Activated CD4-positive, CD25-positive, alpha-beta regulatory T cell (primary cell): ENCODE measurements around the gene RARB.

Experiments used
- DNase-seq, 4 experiments: peaks; one replicate each; lab custom pipeline; 2025; lab: John Stamatoyannopoulos, UW

RARB gene

DNA sequence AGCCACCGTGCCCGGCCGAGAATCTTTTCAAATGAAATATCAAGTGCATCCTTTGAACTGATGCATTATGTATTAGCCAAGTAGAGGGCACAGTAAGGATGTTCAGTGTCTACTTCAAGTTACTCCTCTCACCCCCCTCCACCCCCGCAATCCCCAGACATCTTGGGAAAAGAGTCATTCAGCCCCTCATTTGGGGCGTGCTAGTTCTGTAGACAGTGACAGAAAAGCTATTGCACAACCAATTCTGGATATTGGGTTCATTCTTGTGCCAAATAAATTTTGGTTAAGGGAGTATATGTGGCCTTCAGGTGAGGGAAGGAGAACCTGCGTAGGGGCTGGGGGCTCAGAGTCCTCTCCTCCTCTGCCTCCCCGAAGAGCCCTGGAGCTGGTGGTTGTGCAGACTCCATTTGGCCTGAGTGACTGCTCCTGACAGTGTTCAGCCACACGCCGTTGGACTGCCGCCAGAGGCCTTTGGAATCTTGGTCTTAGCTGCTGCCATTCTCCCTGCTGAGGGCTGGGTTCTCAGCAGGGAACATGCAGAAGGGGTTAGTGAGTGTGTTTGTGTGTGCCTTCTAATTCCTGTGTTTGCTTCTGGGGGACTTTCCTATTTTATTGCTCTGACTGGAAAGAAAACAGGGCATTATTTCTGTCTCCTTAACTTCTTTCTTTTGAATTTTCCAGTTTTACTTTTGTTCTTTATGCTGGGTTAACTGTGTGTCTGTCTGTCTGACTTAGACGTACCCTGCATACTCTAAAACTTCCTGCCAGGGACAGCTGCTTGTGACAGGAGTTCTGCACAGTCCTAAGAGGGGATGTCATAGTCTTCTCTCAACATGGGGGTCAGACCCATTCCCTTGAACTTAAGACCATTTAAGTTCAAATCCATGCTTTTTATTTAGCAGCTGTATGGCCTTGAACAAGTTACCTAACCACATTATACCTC lies 21.0 kb downstream of the RARB start:
- no peak for DNase-seq

DNA sequence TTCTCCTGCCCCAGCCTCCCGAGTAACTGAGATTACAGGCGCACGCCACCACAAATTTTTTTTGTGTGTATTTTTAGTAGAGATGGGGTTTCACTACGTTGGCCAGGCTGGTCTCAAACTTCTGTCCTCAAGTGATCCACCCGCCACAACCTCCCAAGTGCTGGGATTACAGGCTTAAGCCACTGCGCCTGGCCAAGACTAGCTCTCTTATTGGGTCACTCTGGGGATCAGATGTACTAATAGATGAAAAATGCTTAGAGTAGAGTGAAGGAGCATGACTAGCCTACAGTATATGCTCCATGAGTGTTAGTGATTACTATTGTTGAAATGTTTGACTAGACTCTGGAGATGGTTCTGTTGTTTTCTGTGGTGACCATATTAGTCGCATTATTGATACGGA lies 21.8 kb downstream of the RARB start:
- DNase-seq = no peak

DNA sequence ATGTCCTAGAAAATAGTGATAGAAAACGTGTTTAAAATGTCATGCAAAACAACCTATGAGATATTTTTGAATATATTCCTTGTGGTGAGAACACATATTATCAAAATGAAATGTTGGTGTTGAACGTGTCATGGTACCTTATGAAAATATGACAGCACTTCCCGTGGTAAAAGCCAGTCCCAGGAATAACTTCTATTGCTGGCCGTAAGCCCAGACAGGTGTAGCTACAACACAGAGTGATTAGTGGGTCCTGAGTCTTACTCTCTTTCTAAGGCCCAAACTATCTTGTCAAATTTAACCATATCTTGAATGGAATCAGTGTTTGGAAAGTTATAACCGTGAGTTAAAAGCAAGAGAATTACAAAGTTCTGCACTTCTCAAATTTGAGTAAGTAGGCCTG lies 24.1 kb downstream of the RARB start:
- no peak for DNase-seq

DNA sequence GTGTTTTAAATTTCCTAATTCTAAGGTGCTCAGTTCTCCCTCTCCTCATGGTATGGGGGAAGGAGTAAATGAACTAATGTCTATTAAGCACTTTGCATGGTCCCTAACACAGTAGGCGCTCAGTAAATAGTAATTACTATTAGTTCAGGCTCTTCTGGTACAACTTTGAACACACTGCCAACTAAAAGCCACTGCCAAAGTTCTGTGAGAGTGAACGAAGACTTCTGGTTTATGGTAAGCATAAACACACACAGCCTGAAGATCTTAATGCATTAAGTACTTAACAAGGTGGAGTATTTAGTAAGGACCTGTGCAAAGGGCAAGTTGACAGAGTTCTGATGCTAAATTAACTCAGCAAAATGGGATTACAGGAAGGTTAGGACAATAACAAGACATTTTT lies 24.7 kb downstream of the RARB start:
- DNase-seq = no peak

DNA sequence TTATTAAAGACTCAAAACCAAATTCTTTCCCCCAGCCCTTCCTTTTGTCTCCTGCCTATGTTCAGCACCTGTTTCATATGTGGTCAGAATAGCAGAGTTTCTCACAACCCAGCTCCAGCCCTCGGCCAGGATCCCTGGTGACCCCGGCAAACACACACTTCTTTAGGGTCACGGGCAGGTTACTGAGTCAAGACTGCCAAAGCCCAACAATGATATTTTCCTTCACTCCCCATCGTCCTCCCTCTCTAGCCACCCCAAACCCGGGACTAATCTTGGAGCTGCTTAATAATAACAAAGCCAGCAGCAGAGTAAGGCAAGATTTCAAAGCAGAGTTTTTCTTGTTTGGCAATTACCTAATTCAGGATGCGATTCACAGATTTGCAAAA lies 25.5 kb downstream of the RARB start:
- no peak for DNase-seq

DNA sequence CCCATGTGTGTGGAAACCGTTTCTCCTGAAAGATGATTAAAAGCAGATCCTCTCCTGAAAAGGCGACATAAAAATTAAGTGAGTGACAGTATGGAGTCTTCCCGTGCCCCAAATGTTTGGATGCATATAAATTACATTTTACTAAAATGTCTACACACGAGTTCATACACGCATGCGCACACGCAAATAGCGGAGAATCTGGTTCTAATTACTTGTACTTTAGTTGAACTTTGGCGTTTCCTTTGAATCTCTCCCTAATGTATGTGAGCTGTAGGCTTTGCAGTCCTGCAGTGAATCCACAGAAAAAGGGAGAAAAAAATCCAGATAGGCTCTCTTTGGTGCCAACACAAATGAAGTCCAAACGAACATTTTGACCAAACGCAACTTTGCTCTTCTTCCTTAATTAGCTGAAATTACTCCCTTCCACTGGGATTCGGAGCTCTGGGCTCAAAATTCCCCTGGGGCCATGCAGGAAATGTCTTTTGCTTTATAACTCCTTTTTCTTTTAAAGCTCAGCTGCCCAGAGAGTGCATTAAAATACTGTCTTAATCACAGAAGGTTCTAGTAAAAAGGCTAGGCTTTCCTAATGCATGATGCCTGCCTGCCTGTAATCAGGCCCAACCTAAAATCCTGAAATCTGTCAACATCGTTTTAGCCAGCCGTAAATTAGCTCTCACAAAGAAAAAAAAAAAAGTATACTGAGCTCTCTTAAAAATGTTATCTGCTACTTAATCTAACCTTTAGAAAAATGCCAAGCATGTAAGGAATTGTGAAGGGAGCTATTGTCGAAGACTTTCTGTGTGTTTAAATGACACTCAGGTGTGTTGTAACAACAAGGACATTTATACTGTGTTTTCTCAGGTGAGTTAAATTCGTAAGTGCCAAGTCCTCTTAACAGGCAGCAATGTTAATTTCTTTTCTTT lies 26.2 kb downstream of the RARB start:
- no peak for DNase-seq

DNA sequence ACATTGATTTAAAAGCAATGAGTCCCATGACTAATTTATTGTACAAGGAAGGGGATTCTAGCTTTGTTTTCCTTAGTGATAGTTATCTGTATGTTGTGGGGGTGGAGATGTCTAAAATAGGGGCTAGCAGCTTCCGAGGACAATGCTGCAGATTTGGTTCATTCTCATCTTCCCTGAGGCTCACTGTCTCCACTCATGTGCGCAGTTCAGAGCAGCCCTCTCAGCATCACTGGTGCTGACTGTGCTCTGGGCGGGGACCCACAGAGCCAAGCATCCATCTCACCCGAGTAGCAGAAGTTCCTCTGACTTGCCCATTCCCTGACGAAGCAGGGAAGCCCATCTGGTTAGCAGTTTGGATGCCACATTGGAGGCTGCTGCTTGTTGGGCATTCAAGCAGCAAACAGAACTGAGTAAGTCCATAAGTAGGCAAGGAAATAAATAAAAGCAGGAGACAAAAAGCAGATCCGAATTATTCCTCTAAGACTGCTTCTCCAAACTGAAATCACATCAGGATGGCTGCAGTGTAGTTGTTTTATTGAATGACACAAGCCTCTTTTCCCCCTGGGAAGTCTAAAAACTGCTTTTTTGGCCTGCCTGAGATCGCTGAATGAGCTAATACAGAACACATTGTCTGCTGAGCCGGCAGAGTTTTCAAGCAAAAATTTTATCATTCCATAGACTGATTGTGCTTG lies 27.5 kb downstream of the RARB start:
- no peak for DNase-seq

DNA sequence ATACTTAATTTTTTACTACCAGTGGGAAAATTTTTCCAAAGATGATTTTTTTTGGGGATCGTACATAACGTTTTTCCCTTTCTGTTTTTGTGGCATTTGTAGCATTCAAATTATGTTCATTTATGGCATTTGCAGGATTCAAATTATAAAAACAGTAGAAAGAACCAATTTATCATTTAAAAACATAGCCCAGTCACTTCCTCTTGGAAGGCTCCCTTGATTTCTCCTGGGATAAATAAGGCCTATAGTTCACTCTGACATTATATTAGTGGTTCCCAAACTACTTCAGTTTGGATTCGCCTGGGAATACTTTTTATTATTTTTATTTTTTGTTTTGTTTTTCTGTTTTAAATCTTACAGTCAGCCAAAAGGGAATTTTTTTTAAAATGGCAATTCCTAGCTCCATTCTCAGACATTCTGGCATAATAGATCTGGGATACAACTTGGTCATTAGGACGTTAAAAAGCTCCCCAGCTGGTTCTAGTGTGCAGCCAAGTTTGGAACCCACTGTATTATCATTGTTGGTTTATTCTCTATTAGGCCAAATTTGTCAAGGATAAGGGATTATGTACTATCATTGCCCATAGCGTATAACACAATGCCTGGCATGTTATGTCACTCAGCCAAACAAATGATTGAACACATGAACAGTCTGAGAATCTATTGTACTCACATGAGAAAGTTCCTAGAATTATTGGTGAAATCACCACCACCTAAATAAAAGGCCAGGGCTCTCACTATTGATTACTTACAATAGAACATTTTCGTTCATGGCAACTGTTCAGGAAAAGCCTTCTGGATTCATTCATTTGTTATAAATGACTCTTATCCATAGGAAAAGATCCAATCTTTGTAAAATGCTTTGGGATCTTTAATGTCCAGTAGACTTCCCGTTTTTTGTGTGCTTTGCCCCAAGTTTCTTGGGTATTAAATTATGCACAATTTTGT lies 28.9 kb downstream of the RARB start:
- DNase-seq = no peak

DNA sequence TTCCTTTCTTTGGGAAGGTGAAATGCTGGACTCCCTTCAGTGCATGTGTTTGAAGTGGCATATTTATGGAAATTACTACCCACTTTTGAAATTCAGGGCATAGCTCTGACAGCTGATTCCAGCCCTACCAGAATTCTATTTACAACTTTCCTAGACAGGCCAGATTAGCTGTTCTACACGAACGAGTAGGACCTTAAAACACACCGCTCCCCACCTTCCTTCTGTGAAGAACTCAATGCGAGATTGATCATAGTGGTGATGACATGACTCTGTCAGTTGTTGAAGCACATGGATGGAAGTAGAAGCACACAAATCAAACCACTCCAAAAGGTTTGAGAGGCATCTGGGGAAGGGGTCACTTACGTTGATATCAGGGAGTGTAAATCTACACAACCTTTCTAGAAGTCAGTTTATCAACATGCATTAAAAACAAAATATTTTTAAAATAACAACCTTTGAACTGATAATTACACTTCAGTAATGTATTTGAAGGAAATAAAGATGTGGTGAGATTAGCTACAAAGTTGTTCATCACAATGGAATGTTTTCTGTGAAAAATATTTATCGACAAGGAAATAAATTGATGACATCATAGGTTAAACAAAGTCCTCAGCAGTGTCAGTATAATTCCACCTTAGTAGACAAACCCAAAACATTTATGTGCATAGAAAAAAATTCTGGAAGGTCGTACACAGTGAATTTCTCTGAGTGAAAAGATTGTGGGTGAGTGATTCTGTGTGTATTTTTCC lies 29.8 kb downstream of the RARB start:
- no peak for DNase-seq

DNA sequence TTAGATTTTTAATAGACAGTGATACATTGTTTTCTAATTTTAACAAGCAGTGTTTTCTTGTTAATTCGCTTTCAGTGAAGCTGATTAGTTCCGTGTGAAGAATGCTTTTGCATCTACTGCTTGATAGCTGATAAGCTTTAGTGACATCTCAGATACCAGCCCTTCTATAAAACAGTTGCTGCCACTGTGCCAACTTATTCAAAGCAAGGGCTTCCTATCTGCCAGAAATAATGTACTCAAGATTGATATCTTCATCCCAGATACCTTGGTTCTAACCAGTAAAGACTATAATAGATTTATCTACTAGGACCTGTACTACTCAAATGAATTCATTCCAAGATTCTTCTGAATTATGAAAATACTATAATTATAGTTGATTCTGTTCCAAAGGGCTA lies 30.4 kb downstream of the RARB start:
- no peak for DNase-seq

DNA sequence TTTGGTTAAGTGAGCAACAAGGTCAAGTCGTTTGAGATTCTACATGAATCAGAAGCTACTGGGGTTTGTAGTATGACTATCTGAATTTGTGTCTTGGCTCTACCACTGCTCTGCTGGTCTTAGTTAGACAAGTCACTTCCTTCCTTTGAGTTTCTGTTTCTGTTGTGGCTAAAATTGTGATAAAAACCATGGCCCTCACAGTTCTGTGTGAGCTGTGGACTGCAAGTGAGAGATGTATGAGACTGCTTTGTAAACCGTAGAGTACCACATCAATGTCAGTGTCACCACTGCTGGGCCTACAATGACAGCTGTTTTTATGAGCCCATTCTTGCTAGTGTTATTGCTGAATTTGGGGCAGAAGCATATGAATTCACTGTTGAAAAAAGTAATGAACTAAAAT lies 32.7 kb downstream of the RARB start:
- no peak for DNase-seq

DNA sequence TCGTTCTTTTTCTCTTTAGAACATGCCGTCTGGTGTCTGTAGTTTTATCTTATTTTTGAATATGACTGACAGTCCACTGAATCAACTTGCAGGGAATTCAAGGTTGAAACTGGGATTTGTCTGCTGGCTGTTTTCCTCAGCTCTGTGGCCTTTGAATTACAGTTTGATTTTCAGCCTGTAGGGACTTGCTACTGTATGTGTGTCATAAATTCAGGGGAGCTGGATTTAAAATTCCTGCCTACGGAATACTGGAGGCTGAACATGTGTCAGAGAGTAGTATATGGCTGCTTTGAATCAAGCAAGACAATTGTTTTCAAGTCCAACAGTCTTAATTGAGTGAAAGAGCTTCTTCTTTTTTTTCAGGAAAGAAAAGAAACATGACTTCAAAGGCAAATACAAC lies 33.9 kb downstream of the RARB start:
- no peak for DNase-seq

DNA sequence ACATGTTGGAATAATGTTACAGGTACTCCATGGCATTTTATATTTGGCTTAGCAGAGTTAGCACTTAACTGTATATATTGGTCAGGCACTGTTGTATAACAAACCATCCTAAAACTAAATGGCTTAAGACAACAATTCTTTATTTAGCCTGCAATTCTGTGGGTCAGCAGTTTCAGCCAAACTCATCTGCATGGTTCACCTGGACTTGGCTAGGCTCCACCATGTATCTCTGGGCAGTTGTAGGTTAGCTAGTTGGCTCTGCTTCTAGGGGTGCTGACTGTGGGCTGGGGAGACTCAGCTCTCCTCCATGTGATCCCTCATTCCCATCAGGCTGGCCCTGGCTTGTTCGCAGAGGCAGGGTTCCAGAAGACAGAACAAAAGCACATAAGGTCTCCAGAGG lies 34.4 kb downstream of the RARB start:
- DNase-seq = no peak

DNA sequence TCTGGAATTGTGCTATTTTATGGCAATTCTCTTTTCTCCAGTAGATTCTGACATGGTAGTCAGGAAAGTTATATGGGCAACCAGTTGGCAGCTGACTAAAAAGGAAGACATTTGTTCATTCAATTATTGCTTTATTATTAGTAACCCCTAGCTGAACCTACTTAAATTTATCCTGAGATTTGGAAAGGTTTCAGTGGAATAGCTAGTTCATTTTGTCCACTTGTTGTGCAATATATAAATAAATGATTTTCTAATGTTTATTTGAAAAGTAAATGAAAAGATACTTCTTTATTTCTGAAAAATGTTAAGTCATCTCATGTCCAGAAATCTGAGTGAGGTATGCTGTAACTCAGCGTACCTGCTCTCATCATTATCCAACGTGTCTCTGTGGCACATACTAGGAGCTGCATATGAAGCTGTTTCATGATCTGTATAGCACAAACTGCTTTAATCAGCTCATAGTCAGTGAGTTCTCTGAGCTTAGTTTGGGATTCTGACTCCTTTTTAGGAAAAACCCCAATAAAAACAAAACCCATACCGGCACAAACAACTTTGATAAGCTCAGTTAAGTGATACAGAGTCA lies 35.9 kb downstream of the RARB start:
- no peak for DNase-seq

DNA sequence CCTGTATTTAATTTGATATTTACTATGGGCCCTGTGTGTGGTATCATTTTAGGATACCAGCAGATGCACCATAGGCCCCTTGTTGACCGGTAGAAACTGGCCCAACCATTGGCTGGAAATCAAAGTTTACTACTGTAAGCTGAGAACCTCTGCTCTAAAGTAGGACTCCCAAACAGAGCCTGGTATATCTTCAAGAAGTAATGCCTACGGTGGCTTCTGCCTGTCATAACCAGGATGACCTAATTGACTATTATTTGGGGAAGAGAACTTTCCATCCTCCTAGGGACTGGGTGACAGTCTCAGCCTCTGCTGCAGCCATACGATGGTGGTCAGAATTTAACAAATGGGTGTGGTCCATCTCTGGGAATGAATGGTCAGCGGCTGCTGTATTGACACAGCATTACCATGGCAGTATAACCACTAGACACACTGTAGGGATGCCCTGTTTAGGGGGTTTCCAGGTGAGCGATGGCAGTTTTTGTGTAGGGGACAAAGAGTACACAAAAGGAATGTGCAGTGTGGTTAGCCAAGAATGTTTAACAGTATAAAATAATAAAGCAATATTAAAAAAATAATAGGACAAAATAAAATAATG lies 37.3 kb downstream of the RARB start:
- DNase-seq = no peak

DNA sequence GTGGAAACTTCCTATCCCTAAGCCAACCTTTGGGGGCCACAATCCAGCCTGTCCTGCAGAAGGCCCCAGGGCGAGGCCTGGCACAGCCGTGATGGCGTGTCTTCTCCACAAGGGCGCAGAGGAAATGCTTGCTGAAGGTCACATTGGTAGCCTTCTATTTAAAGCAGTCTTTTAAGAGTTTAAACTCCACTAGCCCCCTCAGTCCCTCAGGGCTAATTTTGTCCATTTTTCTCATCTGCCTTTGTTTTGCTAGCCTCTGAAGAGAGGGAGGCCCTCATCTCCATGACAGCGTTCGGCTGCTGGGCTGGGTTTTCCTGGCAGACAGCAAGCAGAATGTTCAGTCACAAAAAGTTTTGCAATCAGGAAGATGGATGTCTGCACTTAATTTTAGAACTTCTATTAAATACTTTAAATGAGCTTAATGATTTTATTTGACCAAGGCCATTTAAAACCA lies 40.8 kb downstream of the RARB start:
- no peak for DNase-seq

DNA sequence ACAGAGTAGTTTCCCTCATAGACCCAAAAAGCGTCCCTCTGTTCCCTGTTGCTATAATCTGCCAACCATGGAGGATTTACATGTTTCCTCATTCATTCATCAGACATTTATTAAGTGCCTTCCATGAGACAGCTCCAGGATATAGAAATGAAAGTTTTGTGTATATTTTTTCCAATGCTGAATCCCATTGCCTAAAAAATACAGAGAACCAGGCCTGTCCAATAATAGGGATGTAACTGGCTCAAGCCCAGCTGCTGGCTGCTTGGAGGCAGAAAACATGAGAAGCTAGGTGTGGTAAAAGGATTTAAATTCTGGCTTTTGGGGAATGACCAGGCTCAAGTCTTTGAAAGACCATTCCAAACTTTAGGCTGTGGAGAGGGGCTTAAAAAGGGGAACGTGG lies 41.5 kb downstream of the RARB start:
- DNase-seq = no peak

DNA sequence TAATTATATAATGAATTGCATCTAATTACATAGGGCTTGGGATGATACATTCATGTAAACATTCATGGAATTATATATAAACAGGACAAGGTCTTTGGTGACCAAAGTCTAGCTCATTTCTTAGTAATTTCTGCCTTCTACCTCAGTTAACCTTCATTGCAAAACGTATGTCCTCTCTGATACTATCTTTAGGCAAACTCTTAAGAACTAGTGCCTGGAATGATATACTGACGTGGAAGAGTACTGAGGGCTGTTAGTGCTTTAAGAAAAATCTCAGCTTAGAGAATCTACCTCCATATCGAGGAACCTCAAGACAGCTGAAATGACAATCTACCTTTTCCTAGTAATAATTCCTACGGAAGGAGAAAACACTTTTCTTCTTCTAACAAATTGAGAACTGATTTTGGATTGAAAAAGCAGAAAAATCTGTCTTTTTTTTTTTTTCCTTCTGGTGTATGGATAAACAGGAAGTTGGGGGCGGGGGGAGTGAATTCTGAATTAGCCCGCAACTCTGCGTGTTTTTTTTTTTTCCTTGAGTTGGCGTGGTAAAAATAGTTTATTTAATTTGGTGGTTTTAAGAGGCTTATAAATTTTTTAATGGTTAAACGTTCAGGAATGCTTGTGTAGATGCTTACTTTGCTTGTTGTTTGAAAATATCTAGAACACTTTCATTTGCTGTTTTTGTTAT lies 43.2 kb downstream of the RARB start:
- DNase-seq = no peak

DNA sequence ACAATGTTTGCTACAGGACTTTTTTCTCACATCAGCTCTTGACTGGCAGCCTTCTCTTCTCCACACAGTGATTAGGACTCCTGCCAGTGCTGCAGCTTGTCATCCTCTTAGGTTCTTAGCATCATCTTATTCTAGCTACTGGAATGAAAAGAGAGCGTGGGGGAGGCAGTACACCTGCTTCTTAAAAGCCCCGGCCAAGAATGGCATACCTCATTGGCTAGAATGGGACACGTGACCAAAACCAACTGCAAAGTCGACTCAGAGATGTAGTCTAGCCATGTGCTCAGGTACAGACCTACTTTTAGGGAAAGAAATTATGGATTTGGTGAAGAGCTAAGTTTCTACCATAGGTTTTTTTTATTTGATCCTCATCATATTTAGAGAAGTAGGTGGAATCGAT lies 44.1 kb downstream of the RARB start:
- no peak for DNase-seq
